Dedifferentiated amniotic fluid mesenchymal stem cell (primary cell): ENCODE data around the gene REXO4.
"Not testable (repeated sequence)": the region's sequence is repeated elsewhere in the genome, so short reads cannot be mapped to it uniquely, and the experiment has no call there.

Experiments used
- DNase-seq: peaks from one replicate; pipeline ENCODE4 v3.0.0-alpha.2; 2016; ENCODE audit errors: extremely low spot score

Gene REXO4

DNA sequence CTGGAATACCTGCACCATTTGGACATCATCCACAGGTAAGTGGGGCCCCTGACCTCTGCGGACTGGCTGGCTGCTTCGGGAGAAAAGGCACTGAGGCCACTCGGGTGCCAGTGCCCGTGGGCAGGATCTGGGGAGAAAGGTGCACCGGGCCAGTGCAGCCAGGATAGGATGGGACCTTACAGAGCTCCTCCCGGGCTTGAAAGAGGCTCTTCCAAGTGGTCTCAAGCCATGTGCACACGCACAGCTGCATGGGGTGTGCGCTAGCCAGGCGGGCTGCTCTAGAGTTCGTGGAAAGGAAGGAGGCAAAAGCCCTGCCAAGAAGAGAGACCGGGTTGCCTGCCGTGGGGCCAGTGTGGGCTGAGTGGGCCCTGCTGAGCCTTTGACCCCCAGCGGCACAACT is 28.2 kb downstream of the REXO4 start:
- no peak for DNase-seq

DNA sequence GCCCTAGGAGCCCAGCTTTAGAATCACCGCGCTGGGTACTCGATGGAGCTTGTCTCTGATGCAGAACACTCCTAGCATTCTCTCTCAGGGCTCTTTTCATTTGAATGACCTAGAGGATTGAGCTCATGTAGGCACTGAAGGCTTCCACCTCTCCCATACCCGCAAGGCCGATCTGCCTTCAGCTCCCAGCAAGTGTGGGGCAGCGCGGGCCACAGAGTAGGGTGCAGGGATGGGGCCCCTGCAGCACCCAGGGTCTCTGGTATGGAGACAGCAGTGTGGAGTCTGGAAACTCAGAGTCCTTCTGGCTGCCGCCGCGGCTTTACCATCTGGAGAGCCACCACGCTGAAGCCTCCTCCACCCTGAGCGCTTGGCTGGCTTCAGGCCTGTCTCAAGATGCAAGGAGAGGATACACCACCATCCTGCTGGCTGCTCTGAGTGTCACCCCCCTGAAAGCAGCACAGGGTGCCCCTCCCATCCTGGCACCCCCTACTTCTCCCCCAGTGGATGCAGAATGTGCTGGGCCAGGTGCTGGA is 28.7 kb downstream of the REXO4 start:
- no peak for DNase-seq

DNA sequence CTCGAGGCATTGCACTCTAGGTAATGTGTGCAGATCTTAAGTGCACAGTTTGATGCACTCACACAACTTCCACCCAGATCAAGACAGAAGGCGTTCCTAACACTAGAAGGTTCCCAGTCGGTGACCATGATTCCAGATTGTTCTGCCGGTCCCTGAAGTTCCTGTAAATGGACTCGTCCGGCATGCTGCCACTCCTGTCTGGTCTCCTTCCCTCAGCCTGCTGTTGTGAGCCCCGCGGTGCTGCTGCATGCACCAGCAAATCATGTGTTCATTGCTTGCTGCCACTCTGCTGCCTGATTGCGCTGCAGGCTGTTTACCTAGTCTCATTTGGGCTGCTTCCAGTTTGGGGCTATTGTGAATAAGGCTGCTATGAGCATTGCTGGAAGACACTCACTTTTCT is 30.1 kb downstream of the REXO4 start:
- no peak for DNase-seq

DNA sequence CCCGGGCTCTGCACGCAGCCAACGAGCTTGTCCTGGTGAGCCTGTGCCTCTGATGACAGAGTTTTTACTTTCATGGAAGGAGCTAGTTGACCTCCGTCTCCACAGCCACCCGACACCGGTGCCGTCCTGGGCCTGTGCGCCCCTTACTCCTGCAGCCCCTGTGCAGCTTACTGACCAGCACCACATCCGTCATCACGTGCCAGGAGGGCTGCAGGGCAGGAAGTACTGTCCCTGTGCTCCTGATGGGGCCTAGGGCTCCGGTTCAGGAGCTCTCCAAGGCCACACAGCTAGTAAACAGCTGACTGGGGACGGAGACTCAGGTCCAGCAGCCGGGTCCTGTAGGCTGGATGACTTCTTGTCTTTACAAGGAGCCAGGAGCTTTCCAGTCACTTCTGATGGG is 31.5 kb downstream of the REXO4 start:
- no peak for DNase-seq

- no peak for DNase-seq
These were observed 32.4 kb downstream of the REXO4 start for GRCh38 chr9:133385452-133385851.

DNA sequence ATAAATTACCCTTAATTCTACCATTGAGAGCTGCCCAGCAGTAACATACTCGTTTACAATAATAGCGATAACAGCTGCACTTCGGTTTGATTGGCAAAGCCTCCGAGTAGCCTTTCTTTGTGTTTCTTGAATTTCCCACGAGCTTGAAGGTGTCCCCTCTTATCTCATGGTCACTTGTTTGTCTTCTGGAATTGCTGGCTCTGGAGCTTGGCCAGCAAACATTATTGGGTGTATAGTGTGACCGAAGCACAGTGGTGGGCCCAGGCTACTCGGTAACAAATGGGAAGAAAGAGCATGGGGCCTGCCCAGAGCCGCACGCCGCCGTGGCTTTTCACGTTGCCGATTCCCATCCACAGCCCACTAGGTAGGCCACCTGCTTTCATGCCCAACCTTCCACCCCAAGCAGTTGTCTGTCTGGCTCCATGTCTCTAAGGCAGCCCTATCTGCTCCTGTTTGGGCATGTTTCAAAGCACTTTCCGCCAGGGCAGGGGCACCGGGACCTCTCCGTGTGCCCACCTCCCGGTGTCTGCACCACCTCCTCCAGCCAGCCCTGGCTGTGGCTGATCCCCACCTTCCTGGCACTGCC is 33.0 kb downstream of the REXO4 start:
- no peak for DNase-seq

GRCh38 chr9:133383438-133383837 is 34.4 kb downstream of the REXO4 start:
- no peak for DNase-seq

DNA sequence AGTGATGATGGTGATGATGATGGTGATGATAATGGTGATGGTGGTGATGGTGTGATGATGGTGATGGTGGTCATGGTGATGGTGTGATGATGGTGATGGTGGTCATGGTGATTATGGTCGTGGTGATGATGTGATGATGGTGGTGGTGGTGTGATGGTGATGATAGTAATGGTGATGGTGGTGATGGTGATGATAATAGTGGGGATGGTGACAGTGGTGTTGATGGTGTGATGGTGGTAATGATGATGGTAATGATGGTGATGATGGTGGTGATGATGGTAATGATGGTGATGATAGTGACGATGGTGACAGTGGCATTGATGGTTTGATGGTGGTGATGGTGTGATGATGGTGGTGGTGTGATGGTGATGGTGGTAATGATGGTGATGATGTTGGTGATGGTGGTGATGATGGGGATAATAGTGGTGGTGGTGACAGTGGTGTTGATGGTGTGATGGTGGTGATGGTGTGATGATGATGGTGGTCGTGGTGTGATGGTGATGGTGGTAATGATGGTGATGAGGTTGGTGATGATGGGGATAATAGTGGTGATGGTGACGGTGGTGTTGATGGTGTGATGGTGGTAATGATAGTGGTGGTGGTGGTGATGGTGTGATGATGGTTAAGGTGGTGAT is 35.2 kb downstream of the REXO4 start:
- DNase-seq = no peak

DNA sequence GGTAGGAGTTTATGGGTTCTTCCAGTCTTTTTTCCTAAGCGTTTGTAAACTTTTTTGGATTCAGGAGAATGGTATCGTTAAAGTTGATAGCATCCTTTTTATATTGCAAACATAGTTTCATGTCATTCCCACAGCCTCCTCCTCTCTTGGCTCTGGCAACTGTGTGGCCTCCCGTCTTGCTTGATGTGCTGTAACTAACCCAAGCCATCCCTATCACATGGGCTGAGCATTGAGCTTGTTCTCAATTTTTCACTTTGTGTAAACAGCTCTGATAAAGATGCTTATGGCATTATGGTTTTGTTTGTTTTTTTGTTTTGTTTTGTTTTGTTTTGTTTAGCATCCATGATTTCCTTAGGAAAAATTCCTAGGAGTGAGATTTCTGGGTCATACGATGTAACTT is 37.1 kb downstream of the REXO4 start:
- no peak for DNase-seq

GRCh38 chr9:133379153-133380086 is 38.4 kb downstream of the REXO4 start:
- DNase-seq = no peak

- no peak for DNase-seq
These were observed 39.3 kb downstream of the REXO4 start for GRCh38 chr9:133378408-133378962.

DNA sequence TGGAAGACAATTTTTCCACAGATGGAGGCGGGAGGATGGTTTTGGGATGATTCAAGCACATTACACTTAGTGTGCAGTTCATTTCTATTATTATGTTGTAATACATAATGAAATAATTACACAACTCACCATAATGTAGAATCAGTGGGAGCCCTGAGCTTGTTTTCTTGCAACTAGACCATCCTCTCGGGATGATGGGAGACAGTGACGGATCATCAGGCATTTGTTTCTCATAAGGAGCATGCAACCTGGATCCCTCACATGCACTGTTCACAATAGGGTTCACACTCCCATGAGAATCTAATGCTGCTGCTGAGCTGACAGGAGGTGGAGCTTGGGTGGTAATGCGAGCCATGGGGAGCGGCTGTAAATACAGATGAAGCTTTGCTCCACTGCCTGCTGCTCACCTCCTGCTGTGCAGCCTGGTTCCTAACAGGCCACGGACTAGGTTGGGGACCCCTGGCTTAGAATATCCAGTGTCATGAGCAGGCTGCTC is 40.0 kb downstream of the REXO4 start:
- no peak for DNase-seq

GRCh38 chr9:133377280-133377679 is 40.5 kb downstream of the REXO4 start:
- not testable (repeated sequence) for DNase-seq

DNA sequence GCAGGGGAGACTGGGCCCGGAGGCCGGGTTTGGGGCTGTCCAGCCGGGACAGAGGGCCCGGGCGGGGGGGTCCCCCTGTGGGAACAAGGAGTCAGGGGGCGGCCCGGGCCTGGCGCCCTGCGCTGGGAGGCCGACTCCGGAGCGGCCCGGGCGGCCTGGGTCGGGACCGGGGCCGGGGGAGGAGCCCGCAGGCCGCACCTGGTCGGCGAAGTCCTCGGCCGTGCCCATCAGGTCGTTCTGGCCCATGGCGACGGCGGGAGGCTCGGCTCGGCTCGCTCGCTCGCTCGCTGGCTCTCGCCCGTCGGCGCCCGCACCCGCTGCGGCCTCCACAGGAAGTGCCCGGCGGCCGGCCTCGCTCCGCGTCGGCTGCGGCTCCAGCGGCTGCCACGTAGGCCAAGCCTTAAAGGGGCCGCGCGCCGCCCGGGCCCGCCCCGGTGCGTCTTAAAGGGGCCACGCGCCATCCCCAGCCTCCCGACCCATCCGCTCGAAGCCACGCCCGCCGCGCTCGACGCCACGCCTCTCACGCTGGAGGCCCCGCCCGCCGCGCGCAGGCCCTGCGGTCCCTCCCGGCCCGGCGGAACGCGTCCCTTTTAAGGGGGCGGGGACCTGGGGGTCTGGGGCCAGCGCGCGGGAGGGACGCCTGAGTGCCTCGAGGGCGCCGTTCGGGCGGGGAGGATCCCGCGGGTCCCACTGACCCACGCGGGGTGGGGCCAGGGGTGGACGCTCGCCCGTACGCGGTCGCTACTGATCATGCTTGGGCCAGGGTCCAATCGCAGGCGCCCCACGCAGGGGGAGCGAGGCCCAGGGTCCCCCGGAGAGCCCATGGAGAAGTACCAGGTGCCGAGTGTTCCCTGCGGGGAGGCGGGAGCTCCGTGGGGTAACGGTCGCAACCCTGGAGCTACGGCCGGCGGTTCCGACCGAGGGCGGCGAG is 41.8 kb downstream of the REXO4 start, which contains the start of the genes STKLD1 and SURF4:
TSS of gene STKLD1 (plus strand) at position 643 of the 931 bp plus-strand sequence. CDS start at position 751, 108 bp downstream.
TSS of gene SURF4 (minus strand) at position 337 of the 931 bp plus-strand sequence. CDS start at position 246, 91 bp downstream.
- DNase-seq = peak; percentile 90

DNA sequence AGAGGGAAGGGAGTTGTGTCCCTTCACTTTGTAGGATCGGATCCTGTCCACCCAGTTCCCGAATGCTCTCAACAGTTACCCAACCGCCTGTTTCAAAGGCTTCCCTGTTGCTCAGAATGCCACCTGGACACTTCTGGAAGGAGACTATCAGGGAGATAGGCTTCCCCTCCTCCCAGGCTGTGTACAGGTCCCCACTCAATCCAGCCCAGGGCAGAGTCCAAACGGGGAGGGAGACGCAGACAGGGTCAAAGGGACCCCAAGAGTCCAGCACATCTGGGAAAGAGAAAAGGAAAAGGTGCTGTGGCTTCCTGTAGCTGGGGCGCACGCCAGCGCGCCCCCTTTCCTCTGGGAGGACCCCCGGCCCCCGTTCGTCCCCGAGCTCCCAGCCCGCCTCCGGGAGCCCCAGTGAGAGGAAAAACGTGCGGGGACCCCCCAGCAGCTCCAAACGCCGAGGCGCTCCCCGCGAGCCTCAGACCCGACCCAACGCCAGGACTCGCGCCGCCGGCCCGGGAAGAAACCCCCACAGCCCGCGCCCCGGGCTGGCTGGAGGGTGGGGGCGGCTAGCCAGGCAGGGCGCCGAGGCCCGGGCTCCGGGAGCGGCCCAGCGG is 42.6 kb downstream of the REXO4 start:
- peak; percentile 23 for DNase-seq

DNA sequence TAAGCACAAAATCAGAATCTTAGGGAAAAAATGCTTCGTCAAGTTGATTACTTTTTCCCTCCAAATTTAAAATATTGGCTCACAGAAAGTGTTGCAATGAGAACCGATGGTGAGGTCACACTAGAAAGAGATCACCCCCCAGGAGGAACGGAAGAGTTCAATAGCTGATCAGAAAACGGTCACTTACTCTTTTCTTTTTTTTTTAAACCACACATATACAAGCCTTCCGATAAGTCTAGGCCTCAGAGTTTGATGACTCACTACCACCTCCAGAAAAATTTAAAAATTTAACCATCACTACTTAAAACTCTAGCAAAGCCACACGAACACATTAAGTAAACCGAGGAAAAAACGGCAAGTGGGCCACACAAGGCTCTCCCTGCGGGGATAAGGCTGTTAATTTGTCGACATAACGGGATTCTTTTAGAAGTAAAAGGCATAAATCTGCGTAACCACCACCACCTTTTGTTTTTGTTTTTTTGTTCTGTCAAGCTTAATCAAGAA is 43.1 kb downstream of the REXO4 start:
- DNase-seq = peak; percentile 45

DNA sequence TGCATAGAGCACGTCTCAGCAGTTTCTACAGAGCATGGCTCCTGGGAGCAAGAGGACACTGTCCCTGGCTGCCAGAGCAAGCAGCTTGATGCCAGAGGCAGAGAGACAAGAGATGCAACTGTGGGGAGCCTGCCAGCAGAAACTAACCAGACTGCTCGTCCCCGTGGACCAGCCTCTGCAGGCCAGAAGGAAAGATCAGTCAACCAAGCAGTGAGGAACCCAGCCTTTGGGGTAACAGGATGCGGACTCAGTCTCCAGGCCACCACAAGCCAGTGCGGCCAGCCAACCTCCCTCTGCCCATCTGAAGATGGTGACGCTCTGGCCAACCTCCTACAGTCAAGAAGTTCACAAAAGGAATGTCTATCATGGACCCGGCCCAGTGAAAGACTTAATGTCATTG is 45.7 kb downstream of the REXO4 start:
- no peak for DNase-seq

- no peak for DNase-seq
These were observed 46.5 kb downstream of the REXO4 start for GRCh38 chr9:133371261-133371711.

- no peak for DNase-seq
These were observed 47.1 kb downstream of the REXO4 start for GRCh38 chr9:133370685-133371084.

DNA sequence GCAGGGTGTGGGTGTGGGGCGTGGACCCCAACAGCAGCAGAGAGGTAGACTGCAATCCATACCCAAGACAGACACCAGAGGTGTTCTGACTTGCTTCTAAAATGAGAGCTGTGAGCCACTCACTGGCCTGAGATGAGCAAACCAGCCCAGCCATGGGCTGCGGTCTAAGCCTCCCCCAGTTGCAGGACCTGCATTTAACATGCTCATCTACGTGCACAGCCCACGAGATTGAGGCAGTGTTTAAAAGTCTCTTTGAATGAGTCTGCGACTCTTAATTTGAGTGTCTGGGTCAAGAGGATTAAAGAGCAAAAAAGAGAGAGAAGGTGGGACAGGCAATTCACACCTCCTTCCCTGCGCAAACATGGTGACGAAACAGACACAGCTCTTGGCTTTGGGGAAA is 47.9 kb downstream of the REXO4 start:
- DNase-seq = no peak
